GOT3 (cell line): ENCODE results near the gene TNF.
"Not testable (repeated sequence)": the region's sequence is repeated elsewhere in the genome, so short reads cannot be mapped to it uniquely, and the experiment has no call there.

ENCODE experiments used
- DNase-seq: peaks from one replicate; lab custom pipeline; 2025; ENCODE audit warnings: mixed read lengths; lab: John Stamatoyannopoulos, UW

The TNF gene

GRCh38 chr6:31544676-31545075 is 30.7 kb upstream of the TNF start:
- no peak for DNase-seq

- no peak for DNase-seq
These were observed 30.1 kb upstream of the TNF start for GRCh38 chr6:31545291-31545690.

- DNase-seq: peak; percentile 72
These were observed 28.9 kb upstream of the TNF start, which contains the start of gene ATP6V1G2 for GRCh38 chr6:31546339-31546957. TSS of gene ATP6V1G2 (minus strand) at chr6:31546608. CDS start at chr6:31546559, 49 bp downstream.

GRCh38 chr6:31546958-31547726 is 28.2 kb upstream of the TNF start, which contains the start of gene NFKBIL1:
TSS of gene NFKBIL1 (plus strand) at chr6:31547608. CDS start at chr6:31547695, 87 bp downstream.
- DNase-seq: peak; percentile 75

GRCh38 chr6:31547727-31548543 is 27.4 kb upstream of the TNF start:
- no peak for DNase-seq

GRCh38 chr6:31548544-31548873 is 26.9 kb upstream of the TNF start:
- no peak for DNase-seq

GRCh38 chr6:31551371-31551770 is 24.0 kb upstream of the TNF start:
- not testable (repeated sequence) for DNase-seq

- no peak for DNase-seq
These were observed 19.1 kb upstream of the TNF start for GRCh38 chr6:31556307-31556706.

GRCh38 chr6:31557443-31558317 is 17.7 kb upstream of the TNF start:
- DNase-seq: no peak

GRCh38 chr6:31558318-31558625 is 17.1 kb upstream of the TNF start:
- DNase-seq: no peak

GRCh38 chr6:31558631-31559500 is 16.5 kb upstream of the TNF start:
- DNase-seq: no peak

- DNase-seq: no peak
These were observed 15.8 kb upstream of the TNF start for GRCh38 chr6:31559606-31559957.

GRCh38 chr6:31559958-31560696 is 15.2 kb upstream of the TNF start:
- DNase-seq: no peak

- DNase-seq: no peak
These were observed 14.7 kb upstream of the TNF start for GRCh38 chr6:31560697-31561058.

- DNase-seq: no peak
These were observed 7.6 kb upstream of the TNF start for GRCh38 chr6:31567531-31568370.

- DNase-seq: no peak
These were observed 6.8 kb upstream of the TNF start for GRCh38 chr6:31568537-31568961.

- no peak for DNase-seq
These were observed 5.4 kb upstream of the TNF start for GRCh38 chr6:31569861-31570536.

GRCh38 chr6:31572041-31572911 is 3.1 kb upstream of the TNF start, which contains the start of gene LTA:
TSS of gene LTA (plus strand) at chr6:31572289. CDS start at chr6:31572743, 454 bp downstream.
- DNase-seq: no peak
